Measurements from ENCODE around the gene RNU4-1. TPM values are rescaled to one million over a fixed set of nuclear protein-coding genes. Genes with fewer than 3 reads are reported as not detected.

Gene RNU4-1
- total RNA-seq, 2 experiments from 2014 or later, result 768 to 829 TPM

- H3K4me3 Mint-ChIP-seq, result peak overlapping the region; percentile 91
- no peaks in the 10 kb centered on the region for H3K9me3 Mint-ChIP-seq
- peak overlapping the region; percentile 95 for H3K27ac Mint-ChIP-seq
- H3K4me1 Mint-ChIP-seq, result peaks cover 6% of the 10 kb centered on the region
- peak; percentile 100 for DNase-seq
- no peaks in the 10 kb centered on the region for H3K36me3 Mint-ChIP-seq
- H3K27me3 Mint-ChIP-seq, result peaks cover 4% of the 10 kb centered on the region
Measured at GRCh38 chr12:120317224-120318105, 24.4 kb upstream of the RNU4-1 start.

GRCh38 chr12:120316798-120317223 lies 23.8 kb upstream of the RNU4-1 start:
- H3K4me1 Mint-ChIP-seq, result peaks cover 6% of the 10 kb centered on the region
- H3K27ac Mint-ChIP-seq, result peak overlapping the region; percentile 95
- no peaks in the 10 kb centered on the region for H3K9me3 Mint-ChIP-seq
- DNase-seq, result no peak
- H3K4me3 Mint-ChIP-seq, result peak overlapping the region; percentile 91
- no peaks in the 10 kb centered on the region for H3K36me3 Mint-ChIP-seq
- peaks cover 4% of the 10 kb centered on the region for H3K27me3 Mint-ChIP-seq

- H3K27me3 Mint-ChIP-seq, result peaks cover 4% of the 10 kb centered on the region
- no peak overlapping the region for H3K4me3 Mint-ChIP-seq
- no peaks in the 10 kb centered on the region for H3K9me3 Mint-ChIP-seq
- no peak overlapping the region for H3K27ac Mint-ChIP-seq
- H3K36me3 Mint-ChIP-seq, result no peaks in the 10 kb centered on the region
- peaks cover 6% of the 10 kb centered on the region for H3K4me1 Mint-ChIP-seq
- DNase-seq, result no peak
Measured at GRCh38 chr12:120314220-120314619, 21.2 kb upstream of the RNU4-1 start.

GRCh38 chr12:120301962-120302815 lies 9.2 kb upstream of the RNU4-1 start, which contains the start of gene SIRT4:
SIRT4 (plus strand) TSS chr12:120302321; CDS start chr12:120303562, 1,241 bp downstream.
- DNase-seq, result peak; percentile 83
- H3K27me3 Mint-ChIP-seq, result no peaks in the 10 kb centered on the region
- no peaks in the 10 kb centered on the region for H3K9me3 Mint-ChIP-seq
- H3K4me3 Mint-ChIP-seq, result peak within 1 kb of the TSS; percentile 91
- H3K4me1 Mint-ChIP-seq, result peaks cover 3% of the 10 kb centered on the region
- H3K27ac Mint-ChIP-seq, result peak within 1 kb of the TSS; percentile 87
- no peaks in the 10 kb centered on the region for H3K36me3 Mint-ChIP-seq

- Mint-ChIP-seq H3K27ac (no peak overlapping the region), H3K4me1 (peaks cover 6% of the 10 kb centered on the region), H3K4me3 (no peak overlapping the region), H3K9me3 (no peaks in the 10 kb centered on the region), H3K27me3 (peaks cover 2% of the 10 kb centered on the region), H3K36me3 (no peaks in the 10 kb centered on the region)
- DNase-seq, result no peak
Measured at GRCh38 chr12:120292411-120292660, 701 bp downstream of the RNU4-1 start.

GRCh38 chr12:120290609-120291305 lies 2.3 kb downstream of the RNU4-1 start:
- Mint-ChIP-seq H3K27ac (no peak overlapping the region), H3K27me3 (peaks cover 2% of the 10 kb centered on the region), H3K4me3 (peak overlapping the region; percentile 44), H3K9me3 (no peaks in the 10 kb centered on the region), H3K36me3 (no peaks in the 10 kb centered on the region), H3K4me1 (peaks cover 6% of the 10 kb centered on the region)
- peak; percentile 47 for DNase-seq

- H3K4me3 Mint-ChIP-seq, result no peak overlapping the region
- H3K4me1 Mint-ChIP-seq, result peaks cover 8% of the 10 kb centered on the region
- H3K27ac Mint-ChIP-seq, result no peak overlapping the region
- no peaks in the 10 kb centered on the region for H3K9me3 Mint-ChIP-seq
- no peak for DNase-seq
- H3K27me3 Mint-ChIP-seq, result peaks cover 2% of the 10 kb centered on the region
- H3K36me3 Mint-ChIP-seq, result no peaks in the 10 kb centered on the region
Measured at GRCh38 chr12:120287491-120287890, 5.5 kb downstream of the RNU4-1 start.

- no peak for DNase-seq
- no peak overlapping the region for H3K27ac Mint-ChIP-seq
- H3K4me1 Mint-ChIP-seq, result peaks cover 8% of the 10 kb centered on the region
- H3K9me3 Mint-ChIP-seq, result no peaks in the 10 kb centered on the region
- H3K27me3 Mint-ChIP-seq, result peaks cover 2% of the 10 kb centered on the region
- H3K36me3 Mint-ChIP-seq, result no peaks in the 10 kb centered on the region
- H3K4me3 Mint-ChIP-seq, result no peak overlapping the region
Measured at GRCh38 chr12:120286768-120287490, 6.1 kb downstream of the RNU4-1 start.

GRCh38 chr12:120284381-120284780 lies 8.7 kb downstream of the RNU4-1 start:
- H3K27me3 Mint-ChIP-seq, result no peaks in the 10 kb centered on the region

GRCh38 chr12:120283318-120283717 lies 9.7 kb downstream of the RNU4-1 start:
- Mint-ChIP-seq H3K9me3 (no peaks in the 10 kb centered on the region), H3K4me1 (peaks cover 2% of the 10 kb centered on the region), H3K27me3 (no peaks in the 10 kb centered on the region), H3K27ac (no peak overlapping the region), H3K36me3 (no peaks in the 10 kb centered on the region), H3K4me3 (no peak overlapping the region)
- no peak for DNase-seq

More at GRCh38 chr12:120284381-120284780, 8.7 kb downstream of the RNU4-1 start:
- H3K4me3 Mint-ChIP-seq, result no peak overlapping the region
- peaks cover 2% of the 10 kb centered on the region for H3K4me1 Mint-ChIP-seq
- no peak overlapping the region for H3K27ac Mint-ChIP-seq
- H3K9me3 Mint-ChIP-seq, result no peaks in the 10 kb centered on the region
- no peak for DNase-seq
- no peaks in the 10 kb centered on the region for H3K36me3 Mint-ChIP-seq

GRCh38 chr12:120278137-120279069 lies 14.6 kb downstream of the RNU4-1 start:
- Mint-ChIP-seq H3K4me1 (peaks cover 2% of the 10 kb centered on the region), H3K36me3 (no peaks in the 10 kb centered on the region), H3K4me3 (no peak overlapping the region), H3K9me3 (no peaks in the 10 kb centered on the region), H3K27me3 (peaks cover 3% of the 10 kb centered on the region), H3K27ac (no peak overlapping the region)
- no peak for DNase-seq

GRCh38 chr12:120276734-120277133 lies 16.3 kb downstream of the RNU4-1 start:
- no peaks in the 10 kb centered on the region for H3K36me3 Mint-ChIP-seq
- H3K27ac Mint-ChIP-seq, result no peak overlapping the region
- no peaks in the 10 kb centered on the region for H3K4me1 Mint-ChIP-seq

GRCh38 chr12:120267736-120268135 lies 25.3 kb downstream of the RNU4-1 start:
- Mint-ChIP-seq H3K9me3 (no peaks in the 10 kb centered on the region), H3K27me3 (no peaks in the 10 kb centered on the region), H3K36me3 (no peaks in the 10 kb centered on the region), H3K4me3 (no peak overlapping the region), H3K27ac (no peak overlapping the region), H3K4me1 (peaks cover 24% of the 10 kb centered on the region)
- no peak for DNase-seq

More at GRCh38 chr12:120276734-120277133, 16.3 kb downstream of the RNU4-1 start:
- no peak overlapping the region for H3K4me3 Mint-ChIP-seq
- H3K27me3 Mint-ChIP-seq, result peaks cover 3% of the 10 kb centered on the region
- DNase-seq, result no peak
- H3K9me3 Mint-ChIP-seq, result no peaks in the 10 kb centered on the region
